Activated T-cell treated with anti-CD3 and anti-CD28 coated beads for 24 hours (primary cell): ENCODE data around the gene KIF12.

Experiments used
- DNase-seq: peaks from one replicate; pipeline ENCODE4 v3.0.0-alpha.2; 2020; ENCODE audit warnings: low read depth

The KIF12 gene

DNA sequence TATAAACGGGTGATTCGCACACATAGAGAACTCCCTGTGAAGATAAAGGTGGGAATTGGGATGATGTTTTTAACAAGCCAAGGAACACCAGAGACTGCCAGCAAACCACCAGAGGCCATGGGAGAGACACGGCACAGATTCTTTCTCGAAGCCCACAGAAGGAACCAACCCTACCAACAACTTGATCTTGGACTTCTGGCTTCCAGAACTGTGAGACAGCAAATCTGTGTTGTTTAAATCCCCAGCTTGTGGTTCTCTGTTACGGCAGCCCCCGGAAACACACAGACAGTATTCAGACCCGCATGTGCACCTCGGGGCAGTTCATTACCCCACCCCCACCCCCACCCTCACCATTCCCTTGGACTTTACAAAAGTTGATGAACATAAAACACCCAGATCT, 33.8 kb downstream of the KIF12 start:
- no peak for DNase-seq

DNA sequence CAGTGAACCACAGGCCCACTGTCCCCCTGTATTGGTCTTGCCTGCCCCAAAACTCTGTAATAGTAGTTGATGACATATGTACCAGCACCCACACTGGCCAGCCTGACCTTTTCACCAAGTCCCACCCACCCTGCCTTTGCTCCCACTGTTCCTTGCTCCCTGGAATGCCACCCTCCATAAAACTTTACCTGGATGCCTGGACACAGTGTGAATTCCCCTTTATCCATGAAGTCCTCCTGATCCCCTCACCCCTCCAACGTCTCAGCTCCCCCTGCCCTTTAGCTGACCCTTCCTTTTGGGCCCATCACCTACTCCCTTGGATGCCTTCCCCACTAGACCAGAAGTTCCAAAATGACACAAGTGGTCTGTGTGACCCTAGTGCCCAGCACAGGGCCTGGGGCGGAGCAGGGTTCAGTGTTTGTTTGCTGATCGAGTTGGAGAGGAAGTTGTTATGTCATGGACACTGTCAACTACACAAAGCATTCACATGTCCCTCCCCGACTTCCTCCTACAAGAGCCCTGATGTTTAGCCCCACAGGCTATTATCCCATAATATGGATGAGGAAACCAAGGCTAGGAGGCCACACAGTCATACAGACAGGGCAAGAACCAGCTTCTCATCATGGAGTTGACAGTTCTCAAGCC, 37.1 kb downstream of the KIF12 start:
- DNase-seq = no peak

DNA sequence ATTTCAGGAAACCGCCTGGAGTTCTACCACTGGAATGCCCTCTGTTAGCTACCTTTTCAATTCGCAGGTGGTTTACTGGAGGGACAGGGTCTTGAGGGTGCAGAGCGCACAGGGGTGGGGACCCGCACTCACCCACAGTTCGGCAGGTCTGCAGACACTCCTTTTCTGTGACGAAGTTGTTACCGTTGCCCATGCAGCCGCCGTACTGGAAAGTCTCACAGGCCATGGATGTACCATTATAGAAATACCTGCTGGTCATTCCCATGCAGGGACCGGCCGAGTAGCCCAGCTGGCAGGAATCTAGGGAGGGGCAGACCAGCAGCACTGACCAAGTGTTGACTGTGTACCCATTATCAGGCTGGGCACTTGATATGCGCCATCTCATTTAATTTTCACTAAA, 37.8 kb downstream of the KIF12 start:
- no peak for DNase-seq

DNA sequence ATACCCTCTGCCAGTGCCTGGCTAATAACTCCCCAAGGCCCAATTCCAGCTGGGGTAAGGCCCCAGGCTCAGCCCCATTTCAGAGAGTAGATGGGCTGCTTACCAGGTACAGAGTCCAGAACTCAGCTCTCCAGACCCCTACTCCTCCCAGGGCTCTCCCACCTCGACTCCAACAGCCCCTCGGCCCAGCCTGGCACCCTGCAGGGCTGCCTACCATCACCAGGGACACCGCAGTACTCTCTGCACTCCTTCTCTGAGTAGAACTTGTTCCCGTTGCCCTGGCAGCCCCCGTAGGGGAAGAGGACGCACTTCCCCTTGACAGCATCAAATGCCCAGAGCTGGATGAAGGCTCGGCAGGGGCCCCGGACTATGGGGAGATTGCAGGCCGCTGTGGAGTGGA, 38.4 kb downstream of the KIF12 start:
- DNase-seq = no peak

DNA sequence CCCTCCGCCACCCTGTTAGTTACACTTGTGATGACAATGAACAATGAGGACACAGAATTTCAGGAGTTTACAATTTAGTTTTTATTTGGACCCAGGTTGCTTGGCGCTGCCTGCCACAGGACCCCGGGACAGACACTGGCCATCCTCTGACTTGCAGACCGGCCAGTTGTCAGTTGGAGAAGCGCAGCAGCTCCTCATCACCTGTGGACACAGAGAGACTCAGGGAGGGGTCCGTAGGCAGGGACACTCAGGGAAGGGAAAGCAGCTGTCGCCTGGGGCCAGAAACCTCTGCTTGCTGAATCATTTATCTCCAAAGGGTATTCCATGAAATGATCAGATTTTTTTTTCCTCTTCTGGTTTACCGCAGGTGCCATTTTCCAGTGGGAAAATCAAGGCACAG, 39.0 kb downstream of the KIF12 start:
- DNase-seq = no peak

DNA sequence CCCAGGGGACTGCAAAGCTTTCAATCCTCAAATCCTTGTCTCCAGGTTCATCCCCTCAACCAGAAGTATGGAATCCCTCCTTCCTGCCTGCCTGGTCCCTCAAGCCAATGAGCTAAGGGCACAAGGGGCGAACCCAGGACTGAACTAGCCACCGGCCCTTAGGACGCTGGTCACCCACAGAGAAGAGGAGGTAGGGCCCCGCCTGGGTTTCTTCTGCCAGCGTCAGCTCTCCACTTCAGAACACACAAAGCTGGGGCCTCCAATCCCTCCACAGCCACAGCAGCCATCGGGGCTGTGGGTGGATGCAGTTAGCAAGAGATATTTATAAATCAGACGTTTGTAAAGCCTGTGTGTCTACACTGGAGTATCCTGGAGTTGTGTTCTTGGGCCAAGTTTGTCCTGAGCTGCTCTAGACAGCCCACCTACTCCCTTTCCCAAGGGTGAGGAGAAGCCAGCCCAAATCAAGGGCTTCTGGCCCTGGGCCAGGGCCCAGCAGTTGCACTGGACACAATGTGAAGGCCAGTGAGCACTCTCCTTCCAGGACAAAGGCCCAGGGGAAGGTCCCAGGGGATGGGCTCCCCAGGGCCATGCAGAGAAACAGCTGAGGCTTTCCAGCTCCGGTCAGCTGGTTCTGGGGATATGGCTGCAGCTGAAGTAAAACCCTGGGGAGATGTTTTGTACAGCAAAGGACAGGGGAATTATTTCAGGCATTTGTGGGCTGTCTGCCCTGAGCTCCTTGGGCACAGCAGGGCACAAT, 39.9 kb downstream of the KIF12 start:
- DNase-seq = no peak

DNA sequence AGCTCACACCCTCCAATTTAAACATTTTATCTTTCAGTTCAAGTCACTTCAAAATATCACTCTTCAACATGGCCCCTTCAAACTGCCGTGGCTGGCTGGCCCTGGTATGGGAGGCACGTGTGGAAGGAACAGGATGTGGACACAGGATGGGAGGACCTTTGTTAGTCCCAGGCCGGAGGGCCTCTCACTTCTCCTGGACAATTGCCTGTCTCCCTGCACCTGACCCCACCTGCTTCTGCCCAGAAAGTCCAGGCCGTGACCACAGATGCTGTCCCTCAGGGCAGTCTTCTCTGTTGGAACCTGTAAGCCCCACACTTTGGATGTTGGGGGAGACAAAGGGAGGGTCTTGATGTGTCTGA, 40.4 kb downstream of the KIF12 start:
- no peak for DNase-seq

DNA sequence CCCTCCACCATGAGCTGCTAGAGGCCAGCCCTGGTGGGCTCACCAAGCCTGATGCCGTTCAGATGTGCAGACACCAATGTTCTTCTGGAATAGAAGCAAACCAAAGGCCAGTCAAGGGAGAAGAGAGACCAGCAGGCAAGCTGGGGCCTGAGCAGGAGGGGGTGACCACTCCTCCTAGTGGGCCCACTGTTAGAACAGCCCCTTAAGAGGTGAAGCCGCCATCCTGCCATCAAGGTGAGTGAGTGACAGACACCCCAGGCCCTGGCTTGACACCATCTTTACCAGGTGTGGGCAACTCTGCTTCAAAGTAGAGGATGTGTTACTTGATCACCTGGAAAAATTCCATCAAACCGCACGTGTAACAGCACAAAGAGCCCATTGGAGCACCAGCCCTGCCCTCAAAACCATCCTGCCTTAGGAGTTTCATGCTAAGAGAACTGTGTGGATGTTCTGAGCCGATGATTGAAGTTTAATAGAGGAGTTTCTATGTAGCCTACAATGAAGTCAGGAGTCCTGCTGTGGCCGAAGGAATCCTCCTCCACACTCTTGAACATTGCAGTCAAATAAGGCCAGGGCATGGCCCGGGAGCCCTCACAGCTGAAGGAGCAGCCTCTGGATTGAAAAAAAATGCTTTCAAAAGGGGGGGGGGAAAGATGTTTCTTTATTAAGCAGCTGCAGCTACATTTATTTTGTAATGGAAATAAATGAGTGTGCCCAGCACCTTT, 41.8 kb downstream of the KIF12 start:
- DNase-seq = no peak

DNA sequence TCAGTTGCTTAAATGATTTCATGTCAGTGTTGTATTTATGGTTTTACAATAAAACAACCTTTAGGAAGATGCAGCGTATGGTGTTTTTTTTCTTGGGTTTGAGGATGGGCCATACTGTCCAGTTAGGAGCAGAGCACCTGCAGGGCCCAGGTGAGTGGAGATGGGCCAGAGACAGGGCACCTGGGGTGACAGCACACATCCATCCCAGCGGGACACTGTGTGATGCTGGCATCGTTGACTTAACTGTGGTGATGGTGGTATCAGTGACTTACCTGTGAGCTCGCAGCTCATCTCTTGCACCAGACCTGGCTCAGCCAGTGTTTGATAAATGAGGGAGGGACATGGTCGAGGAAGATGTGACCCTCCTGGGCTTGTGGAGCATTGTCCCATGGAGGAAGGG, 42.6 kb downstream of the KIF12 start:
- no peak for DNase-seq

DNA sequence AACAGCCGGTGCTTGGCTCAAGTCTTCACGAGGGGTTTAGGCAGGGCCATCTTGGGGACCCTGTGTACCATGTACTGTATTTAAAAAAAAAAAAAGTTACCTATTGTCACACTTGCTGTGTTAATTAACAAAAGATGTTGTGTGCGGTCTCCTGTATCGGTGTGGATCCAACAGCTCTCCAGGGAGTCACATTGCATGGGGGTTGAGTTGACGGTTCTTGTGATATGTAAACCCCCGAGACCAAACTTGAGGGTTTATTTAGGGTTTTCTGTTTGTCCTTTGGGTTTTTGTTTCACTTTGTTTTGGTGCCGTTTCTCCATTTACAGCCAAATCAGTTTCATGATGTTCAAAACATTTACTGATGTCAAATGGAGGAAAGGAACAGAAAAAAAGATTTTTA, 43.2 kb downstream of the KIF12 start:
- no peak for DNase-seq

DNA sequence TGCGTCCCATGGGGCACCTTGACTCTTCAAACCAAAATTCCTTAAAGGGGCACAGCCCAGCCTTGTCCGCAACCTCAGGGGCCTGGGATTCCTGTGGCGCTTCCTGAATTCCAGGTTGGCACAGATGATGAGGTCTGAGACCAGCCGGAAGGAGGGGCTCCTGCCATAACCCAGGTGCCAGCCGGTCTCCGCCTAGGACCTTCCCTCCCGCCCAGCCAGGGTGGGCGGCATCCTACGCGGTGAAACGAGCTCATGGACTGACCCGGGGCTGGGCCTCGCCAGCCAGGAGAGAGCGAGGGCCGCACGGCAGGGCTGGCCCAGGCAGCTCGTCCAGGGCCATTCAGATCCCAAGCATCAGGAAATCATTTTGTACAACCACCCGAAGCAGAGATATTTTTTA, 44.0 kb downstream of the KIF12 start:
- DNase-seq = no peak

DNA sequence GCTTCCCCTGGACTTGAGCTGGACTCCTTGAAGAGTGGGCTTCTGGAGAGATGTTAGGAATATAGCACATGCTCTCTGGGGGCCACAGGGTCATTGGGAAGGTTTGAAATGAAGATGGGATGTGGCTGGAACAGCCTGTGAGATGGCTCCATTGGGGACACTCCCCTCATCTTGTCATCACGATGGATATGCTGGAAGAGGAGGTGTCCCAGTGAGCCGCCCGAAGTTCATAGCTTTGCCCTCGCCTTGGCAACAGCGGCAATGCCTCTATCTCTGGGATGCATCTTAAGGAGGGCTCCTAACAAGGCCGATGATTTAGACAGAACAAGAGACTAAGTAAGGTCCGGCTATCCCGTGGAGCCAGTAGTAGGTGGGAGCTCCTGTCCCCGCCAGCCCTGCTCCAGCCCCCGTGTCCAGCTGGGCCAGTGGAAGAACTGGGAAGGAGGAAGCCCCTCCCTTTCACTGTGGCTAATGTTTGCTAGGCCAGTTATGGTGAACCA, 44.9 kb downstream of the KIF12 start:
- no peak for DNase-seq

DNA sequence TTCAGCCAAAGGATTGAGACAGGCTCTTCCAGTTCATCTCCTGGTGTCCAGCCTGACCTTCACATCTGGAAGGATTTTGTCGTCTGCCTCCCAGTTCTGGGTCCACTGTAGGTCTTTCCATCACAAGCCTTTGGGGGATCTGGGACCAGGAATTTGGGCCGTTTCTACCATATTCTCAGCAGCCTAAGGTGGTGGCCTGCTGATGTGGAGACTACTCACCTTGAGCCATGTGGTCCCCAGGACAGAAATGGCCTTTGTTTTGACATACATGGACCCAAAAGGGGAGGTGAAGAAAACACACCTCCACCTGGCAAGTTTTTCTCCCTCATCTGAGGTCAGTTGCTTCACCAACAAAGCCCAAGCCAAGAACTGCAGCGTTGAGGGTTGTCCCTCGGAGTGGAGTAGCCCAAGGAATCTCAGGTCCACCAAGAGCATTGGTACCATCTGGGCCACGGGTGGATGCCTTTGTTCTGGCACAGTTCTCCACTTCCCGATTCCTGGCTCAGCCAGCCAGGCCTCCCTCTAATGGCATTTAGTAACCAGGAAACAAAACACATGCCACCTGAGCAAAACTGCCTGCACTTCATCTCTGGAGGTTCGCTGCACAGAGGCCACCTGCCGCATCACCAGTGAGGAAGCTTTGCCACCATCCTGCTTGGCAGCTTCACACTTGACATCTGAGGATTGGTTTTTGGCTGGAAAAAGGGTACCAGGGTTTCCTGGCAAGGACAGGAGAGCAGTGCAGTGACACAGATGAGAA, 45.7 kb downstream of the KIF12 start:
- DNase-seq = no peak

DNA sequence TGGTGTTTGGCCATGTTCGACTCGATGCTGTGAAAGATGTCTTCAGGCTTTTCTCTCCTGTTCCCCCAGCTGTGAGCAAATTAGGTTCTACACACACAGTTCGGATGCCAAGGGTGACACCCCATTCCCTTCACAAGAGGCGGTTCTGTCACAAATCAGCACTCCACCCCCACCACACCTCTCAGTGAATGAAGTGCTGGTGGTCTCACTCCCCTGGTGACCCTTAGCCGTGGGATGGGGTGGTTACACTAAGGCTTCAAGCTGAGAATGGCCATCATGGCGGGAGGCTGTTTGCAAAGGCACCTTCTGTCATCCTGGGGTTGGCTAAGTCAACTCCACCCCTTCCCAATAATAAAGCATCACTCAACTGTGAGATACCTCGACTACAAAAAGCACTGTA, 47.4 kb downstream of the KIF12 start:
- DNase-seq = no peak

DNA sequence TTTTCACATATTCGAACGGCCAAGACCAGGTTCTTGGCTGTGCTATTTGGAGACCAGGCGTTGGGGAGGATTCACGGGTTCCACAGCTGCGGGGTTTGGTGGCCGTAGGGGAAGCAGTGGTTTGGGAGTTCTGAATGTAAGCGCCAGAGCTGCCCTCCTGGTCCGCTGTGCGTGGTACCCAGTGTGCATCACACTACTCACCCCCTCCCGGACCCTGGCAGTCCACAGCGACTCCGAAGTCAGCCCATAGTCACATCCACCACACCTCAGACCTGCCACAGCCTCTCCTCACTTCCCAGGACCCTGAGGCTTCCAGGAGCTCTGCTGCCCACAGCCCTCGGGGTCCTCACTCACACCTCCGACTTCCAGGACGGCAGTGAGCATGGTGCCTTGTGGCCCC, 47.8 kb downstream of the KIF12 start:
- DNase-seq = no peak

DNA sequence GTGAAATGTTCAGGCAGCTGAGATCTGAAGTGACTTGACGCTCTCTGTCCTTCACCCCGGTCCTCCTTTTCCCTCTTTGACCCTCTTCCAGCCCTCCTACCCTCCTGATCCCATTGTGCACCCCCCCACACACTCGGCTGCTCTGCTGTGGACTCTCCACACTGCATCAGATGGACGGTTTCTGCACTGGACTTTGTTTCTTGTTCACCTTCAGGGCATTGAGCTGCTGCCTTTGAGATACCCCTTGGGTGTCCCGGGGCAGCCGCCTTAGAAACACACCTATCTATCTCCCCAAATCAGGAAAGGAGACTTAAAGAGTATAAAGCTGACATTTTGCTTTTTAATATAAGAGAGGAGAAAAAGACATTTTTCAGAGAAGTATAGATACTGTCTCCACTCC, 48.4 kb downstream of the KIF12 start:
- no peak for DNase-seq

DNA sequence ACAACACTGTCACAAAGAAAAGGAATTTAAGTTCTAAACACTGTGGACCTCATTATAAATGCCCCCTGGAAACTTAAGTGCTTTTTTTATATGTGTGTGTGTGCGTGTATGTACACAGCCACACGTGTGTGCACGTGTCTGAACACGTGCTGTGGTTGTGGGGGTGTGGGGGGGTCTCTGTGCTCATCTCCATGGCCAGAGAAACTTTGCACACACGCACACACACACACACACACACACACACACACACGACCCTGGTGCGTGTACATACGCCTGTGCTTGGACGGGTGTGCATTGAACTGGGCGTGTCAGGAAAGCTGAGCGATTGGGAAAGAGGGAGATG, 48.9 kb downstream of the KIF12 start:
- DNase-seq = no peak

DNA sequence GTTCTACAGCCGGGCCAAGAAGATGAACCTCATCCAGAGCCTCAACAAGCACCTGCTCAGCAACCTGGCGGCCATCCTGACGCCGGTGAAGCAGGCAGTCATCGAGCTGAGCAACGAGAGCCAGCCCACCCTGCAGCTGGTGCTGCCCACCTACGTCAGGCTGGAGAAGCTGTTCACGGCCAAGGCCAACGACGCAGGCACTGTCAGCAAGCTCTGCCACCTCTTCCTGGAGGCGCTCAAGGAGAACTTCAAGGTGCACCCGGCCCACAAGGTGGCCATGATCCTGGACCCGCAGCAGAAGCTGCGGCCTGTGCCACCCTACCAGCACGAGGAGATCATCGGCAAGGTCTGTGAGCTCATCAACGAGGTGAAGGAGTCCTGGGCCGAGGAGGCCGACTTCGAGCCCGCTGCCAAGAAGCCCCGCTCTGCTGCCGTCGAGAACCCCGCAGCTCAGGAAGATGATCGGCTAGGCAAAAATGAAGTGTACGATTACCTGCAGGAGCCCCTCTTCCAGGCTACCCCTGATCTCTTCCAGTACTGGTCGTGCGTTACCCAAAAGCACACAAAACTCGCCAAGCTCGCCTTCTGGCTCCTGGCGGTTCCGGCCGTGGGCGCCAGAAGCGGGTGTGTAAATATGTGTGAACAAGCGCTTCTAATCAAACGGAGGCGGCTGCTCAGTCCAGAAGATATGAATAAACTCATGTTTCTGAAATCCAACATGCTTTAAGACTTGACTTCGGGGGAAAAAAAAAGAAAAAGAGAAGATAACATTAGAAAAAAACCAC, 49.5 kb downstream of the KIF12 start:
- DNase-seq = no peak

DNA sequence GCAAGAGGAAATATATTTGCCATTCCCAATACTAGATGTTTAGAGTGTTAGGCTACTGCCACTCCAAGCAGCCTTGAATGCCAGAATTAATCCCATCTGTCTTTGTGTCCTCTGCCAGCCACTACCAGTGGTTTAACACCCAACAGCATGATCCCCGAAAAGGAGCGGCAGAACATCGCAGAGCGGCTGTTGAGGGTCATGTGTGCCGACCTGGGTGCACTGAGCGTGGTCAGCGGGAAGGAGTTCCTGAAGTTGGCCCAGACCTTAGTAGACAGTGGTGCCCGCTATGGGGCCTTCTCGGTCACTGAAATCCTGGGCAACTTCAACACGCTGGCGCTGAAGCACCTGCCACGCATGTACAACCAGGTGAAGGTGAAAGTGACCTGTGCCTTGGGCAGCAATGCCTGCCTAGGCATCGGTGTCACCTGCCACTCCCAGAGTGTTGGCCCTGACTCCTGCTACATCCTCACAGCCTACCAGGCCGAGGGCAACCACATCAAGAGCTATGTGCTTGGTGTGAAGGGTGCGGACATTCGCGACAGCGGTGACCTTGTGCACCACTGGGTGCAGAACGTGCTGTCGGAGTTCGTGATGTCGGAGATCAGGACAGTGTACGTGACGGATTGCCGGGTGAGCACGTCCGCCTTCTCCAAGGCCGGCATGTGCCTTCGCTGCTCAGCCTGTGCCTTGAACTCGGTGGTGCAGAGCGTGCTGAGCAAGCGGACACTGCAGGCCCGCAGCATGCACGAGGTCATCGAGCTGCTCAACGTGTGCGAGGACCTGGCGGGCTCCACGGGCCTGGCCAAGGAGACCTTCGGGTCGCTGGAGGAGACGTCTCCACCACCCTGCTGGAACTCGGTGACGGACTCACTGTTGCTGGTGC, 50.3 kb downstream of the KIF12 start:
- no peak for DNase-seq

DNA sequence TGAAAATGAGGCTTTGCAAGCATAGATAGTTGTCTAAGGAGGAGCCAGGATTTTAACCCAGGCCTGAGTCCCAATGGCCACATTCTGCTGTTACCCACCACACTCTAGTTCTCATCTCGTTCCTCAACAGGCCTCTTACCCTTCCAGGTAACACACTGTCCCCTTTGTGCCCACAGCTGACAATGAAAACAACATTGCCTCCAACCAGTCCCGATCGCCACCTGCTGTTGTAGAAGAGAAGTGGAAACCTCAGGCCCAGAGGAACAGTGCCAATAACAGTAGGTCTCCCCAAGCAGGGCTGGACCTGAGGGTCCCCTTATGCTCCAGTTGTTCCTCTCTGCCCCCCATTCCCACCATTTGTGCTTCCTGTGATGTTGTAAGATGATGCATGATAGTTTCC, 51.4 kb downstream of the KIF12 start:
- no peak for DNase-seq

DNA sequence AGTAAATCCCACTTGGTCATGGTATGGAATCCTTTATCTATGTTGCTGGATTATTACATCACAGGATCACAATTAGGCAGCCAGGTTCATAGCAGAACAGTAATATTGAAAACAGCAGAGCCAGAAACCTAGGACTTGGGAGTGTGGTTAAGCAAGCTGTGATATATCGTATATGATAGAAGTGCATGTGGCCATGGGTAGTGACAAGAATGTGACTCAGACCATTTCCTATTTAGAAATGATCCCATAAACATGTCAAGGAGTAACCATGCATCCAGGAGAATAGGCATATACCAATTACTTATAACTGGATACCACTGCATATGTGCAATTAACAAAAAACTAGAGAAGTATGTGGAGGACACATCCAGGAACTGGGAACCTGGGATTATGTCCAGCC, 52.2 kb downstream of the KIF12 start:
- no peak for DNase-seq
